GM12878 (cell line): ENCODE data around the gene IL34. TPM values are rescaled to one million over a fixed set of nuclear protein-coding genes. Genes with fewer than 3 reads are reported as not detected.

Source experiments
- ATF7 ChIP-seq: fragments of 450-650 bp; IDR thresholded peaks from 2 replicates; pipeline ENCODE4 v1.6.1; 2016; ENCODE audit warnings: low read depth, mild to moderate bottlenecking
- BRCA1 ChIP-seq: IDR thresholded peaks from 2 replicates; pipeline ENCODE4 v1.6.1; 2011; ENCODE audit warnings: low read depth, low read length, improper control_type of control experiment
- CHD4 ChIP-seq: fragments of 200-600 bp; sonication (generic); IDR thresholded peaks from 2 replicates; pipeline ENCODE4 v1.6.1; 2016; ENCODE audit warnings: mild to moderate bottlenecking
- EED ChIP-seq: sonication (generic); IDR thresholded peaks from 2 replicates; pipeline ENCODE4 v1.6.1; 2016; ENCODE audit warnings: antibody characterized with exemption, low read depth
- EZH2 ChIP-seq: IDR thresholded peaks from 2 replicates; pipeline ENCODE4 v1.6.1; 2012; ENCODE audit warnings: low read depth, mild to moderate bottlenecking, control low read depth, inconsistent platforms, low read length, borderline replicate concordance; ENCODE audit not compliant: control insufficient read depth
- KDM1A ChIP-seq: fragments of 200-600 bp; sonication (generic); IDR thresholded peaks from 2 replicates; pipeline ENCODE4 v1.6.1; 2016; ENCODE audit warnings: borderline replicate concordance
- KLF5 ChIP-seq: fragments of 450-650 bp; IDR thresholded peaks from 2 replicates; pipeline ENCODE4 v1.6.1; 2014; ENCODE audit warnings: mild to moderate bottlenecking; ENCODE audit not compliant: partially characterized antibody
- PML ChIP-seq: IDR thresholded peaks from 2 replicates; pipeline ENCODE4 v1.6.1; 2012; ENCODE audit warnings: low read length, inconsistent platforms
- POLR2AphosphoS2 ChIP-seq: IDR thresholded peaks from 2 replicates; pipeline ENCODE4 v1.6.1; 2011; ENCODE audit warnings: low read depth, mild to moderate bottlenecking, low read length, improper control_type of control experiment, moderate library complexity
- RFX5 ChIP-seq: IDR thresholded peaks from 2 replicates; pipeline ENCODE4 v1.6.1; 2011; ENCODE audit warnings: low read depth, low read length, improper control_type of control experiment
- SIN3A ChIP-seq: IDR thresholded peaks from 2 replicates; pipeline ENCODE4 v1.6.1; 2012; ENCODE audit warnings: low read depth, low read length, improper control_type of control experiment
- SMC3 ChIP-seq: IDR thresholded peaks from 2 replicates; pipeline ENCODE4 v1.6.1; 2011; ENCODE audit warnings: low read length, improper control_type of control experiment, borderline replicate concordance
- polyA plus RNA-seq, 11 experiments: library from polyadenylated mRNA; depleted of rRNA in 4 of 11; unstranded in 6 of 11; stranded (reverse) in 5 of 11; fragments of >200 nt; fragmentation: Nextera tagmentation in 4 of 11; fragmentation: Illumina TruSeq in 1 of 11; extraction: Ambion mirVana in 4 of 11; extraction: Trizol in 1 of 11; gene quantifications; 1 replicate in 1 of 11; 2 replicates in 10 of 11; pipeline versions ENCODE4 v1.2.1 to v1.2.3, GENCODE V29; 2011 to 2016; ENCODE audit warnings: inconsistent platforms in 2 of 11, missing spikeins in 2 of 11, low read depth in 1 of 11
- total RNA-seq, 4 experiments: library from RNA; depleted of rRNA in 3 of 4; stranded (reverse); fragments of >200 nt in 3 of 4; fragmentation: Illumina TruSeq in 1 of 4; extraction: Trizol in 1 of 4; gene quantifications; 2 replicates each; pipeline versions ENCODE4 v1.2.1 to v1.2.3, GENCODE V29; 2013 to 2021
- TF ChIP-seq, protein P1 (sequence below): fragments of 450-650 bp; IDR thresholded peaks from 2 replicates; pipeline ENCODE4 v1.6.1; 2017; ENCODE audit warnings: antibody characterized with exemption, mild to moderate bottlenecking, moderate library complexity
- TF ChIP-seq, protein P2 (sequence below): fragments of 450-650 bp; IDR thresholded peaks from 2 replicates; pipeline ENCODE4 v1.6.1; 2017; ENCODE audit warnings: mild to moderate bottlenecking, low read depth, inconsistent platforms; ENCODE audit not compliant: poor library complexity, severe bottlenecking
- TF ChIP-seq, protein P3 (sequence below): IDR thresholded peaks from 2 replicates; pipeline ENCODE4 v1.6.1; 2011; ENCODE audit warnings: low read depth, mild to moderate bottlenecking, low read length, moderate library complexity, borderline replicate concordance; ENCODE audit errors: extremely low read depth
- TF ChIP-seq, protein P4 (sequence below): fragments of 450-650 bp; IDR thresholded peaks from 2 replicates; pipeline ENCODE4 v1.6.1; 2017; ENCODE audit warnings: borderline replicate concordance
- TF ChIP-seq, protein P5 (sequence below): IDR thresholded peaks from 2 replicates; pipeline ENCODE4 v1.6.1; 2012; ENCODE audit warnings: mild to moderate bottlenecking, low read depth, low read length

Gene IL34
- total and polyA plus RNA-seq, 10 of the 15 experiments (the other 5 are each of a cell fraction or from before 2014, with no cell fraction given) = 0.27 to 0.40 TPM; not detected in 8

DNA sequence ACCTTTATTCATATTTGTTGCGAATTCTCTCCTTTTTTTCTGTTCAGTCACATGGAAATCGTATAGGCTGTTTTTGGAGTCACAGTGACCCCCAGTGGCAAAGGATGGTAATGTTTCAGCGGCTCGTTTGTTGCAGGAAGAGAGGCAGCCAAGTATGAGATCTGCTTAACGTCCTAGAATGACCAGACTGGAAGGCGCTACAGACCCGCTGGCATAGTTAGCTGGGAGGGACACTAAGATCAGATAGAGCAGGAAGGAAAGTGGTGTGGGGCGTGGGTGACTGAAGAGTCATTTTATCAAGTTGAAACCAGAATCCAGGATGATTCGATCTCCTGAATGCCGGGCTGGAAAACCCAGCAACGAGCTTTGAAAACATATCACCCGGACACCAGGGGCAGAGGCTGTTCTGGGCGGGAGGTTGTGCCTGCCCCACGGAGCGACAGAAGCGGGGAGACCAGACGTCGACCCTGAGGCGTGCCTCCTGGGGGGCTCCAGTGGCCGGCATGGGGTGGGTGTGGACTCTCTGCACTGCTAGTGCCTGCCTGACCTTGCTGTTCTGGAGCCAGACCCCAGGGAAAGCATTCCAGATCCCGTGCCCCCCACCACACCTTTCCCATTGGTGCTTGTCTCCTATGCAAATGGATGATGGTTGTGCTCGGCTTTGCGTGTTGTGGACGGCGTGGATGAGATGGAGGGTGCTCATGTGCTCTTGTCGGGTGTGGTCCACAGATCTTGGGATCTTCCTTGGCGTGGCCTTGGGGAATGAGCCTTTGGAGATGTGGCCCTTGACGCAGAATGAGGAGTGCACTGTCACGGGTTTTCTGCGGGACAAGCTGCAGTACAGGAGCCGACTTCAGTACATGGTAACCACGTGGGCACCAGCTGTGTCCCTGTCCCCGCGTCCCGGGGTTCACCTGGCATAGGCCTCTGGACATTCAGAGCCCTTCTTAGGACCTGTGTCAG, 7.7 kb downstream of the IL34 start (continued):
- TF ChIP-seq, protein P1, sequence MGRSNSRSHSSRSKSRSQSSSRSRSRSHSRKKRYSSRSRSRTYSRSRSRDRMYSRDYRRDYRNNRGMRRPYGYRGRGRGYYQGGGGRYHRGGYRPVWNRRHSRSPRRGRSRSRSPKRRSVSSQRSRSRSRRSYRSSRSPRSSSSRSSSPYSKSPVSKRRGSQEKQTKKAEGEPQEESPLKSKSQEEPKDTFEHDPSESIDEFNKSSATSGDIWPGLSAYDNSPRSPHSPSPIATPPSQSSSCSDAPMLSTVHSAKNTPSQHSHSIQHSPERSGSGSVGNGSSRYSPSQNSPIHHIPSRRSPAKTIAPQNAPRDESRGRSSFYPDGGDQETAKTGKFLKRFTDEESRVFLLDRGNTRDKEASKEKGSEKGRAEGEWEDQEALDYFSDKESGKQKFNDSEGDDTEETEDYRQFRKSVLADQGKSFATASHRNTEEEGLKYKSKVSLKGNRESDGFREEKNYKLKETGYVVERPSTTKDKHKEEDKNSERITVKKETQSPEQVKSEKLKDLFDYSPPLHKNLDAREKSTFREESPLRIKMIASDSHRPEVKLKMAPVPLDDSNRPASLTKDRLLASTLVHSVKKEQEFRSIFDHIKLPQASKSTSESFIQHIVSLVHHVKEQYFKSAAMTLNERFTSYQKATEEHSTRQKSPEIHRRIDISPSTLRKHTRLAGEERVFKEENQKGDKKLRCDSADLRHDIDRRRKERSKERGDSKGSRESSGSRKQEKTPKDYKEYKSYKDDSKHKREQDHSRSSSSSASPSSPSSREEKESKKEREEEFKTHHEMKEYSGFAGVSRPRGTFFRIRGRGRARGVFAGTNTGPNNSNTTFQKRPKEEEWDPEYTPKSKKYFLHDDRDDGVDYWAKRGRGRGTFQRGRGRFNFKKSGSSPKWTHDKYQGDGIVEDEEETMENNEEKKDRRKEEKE = no peak
- TF ChIP-seq CHD4 (no peak), BRCA1 (no peak), POLR2AphosphoS2 (no peak), SIN3A (no peak), ATF7 (no peak), RFX5 (no peak), KDM1A (no peak), KLF5 (no peak), EED (no peak), SMC3 (peak; percentile 81), PML (no peak), EZH2 (no peak)
- TF ChIP-seq, protein P2, sequence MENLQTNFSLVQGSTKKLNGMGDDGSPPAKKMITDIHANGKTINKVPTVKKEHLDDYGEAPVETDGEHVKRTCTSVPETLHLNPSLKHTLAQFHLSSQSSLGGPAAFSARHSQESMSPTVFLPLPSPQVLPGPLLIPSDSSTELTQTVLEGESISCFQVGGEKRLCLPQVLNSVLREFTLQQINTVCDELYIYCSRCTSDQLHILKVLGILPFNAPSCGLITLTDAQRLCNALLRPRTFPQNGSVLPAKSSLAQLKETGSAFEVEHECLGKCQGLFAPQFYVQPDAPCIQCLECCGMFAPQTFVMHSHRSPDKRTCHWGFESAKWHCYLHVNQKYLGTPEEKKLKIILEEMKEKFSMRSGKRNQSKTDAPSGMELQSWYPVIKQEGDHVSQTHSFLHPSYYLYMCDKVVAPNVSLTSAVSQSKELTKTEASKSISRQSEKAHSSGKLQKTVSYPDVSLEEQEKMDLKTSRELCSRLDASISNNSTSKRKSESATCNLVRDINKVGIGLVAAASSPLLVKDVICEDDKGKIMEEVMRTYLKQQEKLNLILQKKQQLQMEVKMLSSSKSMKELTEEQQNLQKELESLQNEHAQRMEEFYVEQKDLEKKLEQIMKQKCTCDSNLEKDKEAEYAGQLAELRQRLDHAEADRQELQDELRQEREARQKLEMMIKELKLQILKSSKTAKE = no peak
- TF ChIP-seq, protein P3, sequence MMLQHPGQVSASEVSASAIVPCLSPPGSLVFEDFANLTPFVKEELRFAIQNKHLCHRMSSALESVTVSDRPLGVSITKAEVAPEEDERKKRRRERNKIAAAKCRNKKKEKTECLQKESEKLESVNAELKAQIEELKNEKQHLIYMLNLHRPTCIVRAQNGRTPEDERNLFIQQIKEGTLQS = no peak
- TF ChIP-seq, protein P4, sequence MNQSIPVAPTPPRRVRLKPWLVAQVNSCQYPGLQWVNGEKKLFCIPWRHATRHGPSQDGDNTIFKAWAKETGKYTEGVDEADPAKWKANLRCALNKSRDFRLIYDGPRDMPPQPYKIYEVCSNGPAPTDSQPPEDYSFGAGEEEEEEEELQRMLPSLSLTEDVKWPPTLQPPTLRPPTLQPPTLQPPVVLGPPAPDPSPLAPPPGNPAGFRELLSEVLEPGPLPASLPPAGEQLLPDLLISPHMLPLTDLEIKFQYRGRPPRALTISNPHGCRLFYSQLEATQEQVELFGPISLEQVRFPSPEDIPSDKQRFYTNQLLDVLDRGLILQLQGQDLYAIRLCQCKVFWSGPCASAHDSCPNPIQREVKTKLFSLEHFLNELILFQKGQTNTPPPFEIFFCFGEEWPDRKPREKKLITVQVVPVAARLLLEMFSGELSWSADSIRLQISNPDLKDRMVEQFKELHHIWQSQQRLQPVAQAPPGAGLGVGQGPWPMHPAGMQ = no peak
- TF ChIP-seq, protein P5, sequence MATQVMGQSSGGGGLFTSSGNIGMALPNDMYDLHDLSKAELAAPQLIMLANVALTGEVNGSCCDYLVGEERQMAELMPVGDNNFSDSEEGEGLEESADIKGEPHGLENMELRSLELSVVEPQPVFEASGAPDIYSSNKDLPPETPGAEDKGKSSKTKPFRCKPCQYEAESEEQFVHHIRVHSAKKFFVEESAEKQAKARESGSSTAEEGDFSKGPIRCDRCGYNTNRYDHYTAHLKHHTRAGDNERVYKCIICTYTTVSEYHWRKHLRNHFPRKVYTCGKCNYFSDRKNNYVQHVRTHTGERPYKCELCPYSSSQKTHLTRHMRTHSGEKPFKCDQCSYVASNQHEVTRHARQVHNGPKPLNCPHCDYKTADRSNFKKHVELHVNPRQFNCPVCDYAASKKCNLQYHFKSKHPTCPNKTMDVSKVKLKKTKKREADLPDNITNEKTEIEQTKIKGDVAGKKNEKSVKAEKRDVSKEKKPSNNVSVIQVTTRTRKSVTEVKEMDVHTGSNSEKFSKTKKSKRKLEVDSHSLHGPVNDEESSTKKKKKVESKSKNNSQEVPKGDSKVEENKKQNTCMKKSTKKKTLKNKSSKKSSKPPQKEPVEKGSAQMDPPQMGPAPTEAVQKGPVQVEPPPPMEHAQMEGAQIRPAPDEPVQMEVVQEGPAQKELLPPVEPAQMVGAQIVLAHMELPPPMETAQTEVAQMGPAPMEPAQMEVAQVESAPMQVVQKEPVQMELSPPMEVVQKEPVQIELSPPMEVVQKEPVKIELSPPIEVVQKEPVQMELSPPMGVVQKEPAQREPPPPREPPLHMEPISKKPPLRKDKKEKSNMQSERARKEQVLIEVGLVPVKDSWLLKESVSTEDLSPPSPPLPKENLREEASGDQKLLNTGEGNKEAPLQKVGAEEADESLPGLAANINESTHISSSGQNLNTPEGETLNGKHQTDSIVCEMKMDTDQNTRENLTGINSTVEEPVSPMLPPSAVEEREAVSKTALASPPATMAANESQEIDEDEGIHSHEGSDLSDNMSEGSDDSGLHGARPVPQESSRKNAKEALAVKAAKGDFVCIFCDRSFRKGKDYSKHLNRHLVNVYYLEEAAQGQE = no peak
